Measurements from ENCODE around the gene OSBP2.

The OSBP2 gene

DNA sequence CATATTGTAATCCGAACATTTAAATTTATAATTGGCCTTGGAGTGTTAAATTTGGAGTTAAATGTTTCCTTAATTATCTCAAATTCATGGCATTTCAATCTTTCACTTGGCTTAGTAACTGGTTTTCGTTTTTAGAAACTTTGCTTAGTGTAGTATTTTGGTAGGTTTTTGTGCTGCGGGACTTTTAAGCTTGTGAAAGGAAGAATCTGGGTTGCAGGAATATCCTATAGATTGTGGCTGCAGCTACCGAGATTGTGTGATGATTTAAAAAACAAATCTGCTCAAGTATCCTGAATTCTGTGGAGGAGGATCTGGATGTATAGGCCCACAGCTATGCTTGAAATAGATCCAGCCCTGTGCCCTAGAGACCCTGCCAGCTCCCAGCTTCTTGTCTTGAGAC is 27.1 kb downstream of the OSBP2 start:
- no peak for DNase-seq

DNA sequence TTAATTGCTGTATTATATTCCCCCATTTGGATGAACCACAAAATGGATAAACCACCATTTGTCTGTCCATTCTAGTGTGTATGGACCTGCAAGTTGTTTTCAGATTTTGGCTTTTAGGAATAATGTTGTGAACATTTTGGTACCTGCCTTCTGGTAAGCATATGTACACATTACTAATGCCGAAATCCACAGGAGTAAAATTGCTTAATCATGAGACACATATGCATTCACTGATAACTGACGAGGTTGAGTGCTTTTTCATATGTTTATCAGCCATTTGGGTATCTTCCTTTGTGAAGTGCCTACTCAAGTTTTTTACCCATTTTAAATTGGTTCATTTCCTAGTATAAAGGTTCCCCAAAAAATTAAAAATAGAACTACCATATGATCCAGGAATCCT is 34.2 kb downstream of the OSBP2 start:
- no peak for DNase-seq

DNA sequence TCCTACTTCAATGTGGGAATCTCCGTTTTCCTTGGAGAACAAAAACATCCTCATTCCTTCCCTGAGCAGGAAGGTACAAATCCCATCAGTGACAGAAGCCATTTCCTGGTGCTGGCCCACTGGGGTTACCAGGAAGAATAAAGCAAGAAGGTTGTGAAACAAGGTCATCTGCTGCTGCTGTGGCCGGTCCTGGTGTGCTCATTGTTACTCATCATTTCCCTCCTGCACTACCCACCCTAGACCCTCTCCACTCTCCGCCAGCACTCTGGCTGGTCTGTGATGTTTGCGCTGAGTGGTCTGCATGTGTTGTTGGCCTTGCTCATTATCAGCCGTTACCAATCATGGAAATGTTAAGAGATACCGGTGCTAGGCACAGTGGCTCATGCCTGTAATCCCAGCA is 37.0 kb downstream of the OSBP2 start:
- no peak for DNase-seq

DNA sequence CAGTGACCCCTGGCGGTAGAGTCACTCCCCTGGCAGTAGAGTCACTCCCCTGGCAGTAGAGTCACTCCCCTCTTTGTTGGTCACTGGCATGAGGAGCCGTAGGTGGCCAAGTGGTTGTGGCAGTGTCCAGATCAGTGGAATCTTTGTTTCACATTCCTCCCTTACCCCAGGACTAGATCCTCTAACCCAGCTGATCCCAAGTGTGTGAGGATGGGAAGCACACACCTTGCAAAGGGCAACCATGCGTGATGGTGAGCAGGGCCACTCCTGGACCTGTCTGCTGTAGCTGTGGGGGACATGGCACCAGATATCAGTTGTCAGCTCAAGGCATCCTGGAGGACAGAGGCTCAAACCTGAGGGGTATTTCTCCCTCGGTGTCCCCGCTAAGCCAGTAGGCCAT is 37.8 kb downstream of the OSBP2 start:
- no peak for DNase-seq

DNA sequence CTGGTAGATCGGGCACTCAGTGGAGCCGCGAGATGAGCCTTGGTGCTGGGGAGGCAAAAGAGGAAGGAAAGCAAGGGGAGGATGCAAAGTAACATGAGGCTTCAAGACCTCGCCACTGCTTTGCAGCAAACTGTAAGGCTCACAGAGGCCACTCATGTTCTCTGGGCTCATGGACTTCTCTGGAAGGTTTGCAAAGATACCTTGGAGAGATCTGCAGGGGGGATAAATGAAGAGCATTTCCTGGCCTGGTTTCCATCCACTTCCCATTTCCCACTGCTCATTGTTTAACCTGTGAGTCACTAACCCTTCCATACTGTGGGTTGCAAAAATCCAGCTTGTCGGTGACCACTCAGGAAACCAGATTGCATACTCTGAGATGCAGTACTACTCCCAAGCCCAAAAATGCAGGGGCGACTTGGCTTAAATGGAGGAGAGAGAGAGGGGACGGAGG is 38.5 kb downstream of the OSBP2 start:
- DNase-seq: no peak

DNA sequence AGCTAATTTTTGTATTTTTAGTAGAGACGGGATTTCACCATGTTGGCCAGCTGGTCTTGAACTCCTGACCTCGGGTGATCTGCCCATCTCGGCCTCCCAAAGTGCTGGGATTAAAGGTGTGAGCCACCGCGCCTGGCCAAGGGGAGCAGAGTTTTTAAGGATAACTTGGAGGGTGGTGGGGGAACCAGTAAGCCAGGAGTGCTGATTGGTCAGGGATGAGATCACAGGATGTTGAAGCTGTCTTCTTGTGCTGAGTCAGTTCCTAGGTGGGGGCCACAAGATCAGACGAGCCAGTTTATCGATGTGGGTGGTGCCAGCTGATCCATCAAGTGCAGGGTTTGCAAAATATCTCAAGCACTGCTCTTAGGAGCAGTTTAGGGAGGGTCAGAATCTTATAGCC is 45.3 kb downstream of the OSBP2 start:
- peak; percentile 57 for DNase-seq

DNA sequence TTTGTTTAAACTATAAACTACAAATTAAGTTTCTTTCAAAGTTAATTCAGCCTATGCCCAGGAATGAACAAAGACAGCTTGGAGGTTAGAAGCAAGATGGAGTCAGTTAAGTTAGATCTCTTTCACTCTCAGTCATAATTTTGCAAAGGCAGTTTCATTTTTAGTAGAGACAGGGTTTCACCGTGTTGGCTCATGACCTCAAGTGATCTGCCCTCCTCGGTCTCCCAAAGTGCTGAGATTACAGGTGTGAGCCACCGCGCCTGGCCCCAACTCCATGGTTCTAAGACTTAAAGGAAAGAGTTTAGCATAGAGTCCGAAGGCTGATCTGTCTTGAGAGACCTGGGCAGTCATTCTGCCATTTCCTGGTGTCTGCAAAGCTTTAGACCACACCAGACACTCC is 45.8 kb downstream of the OSBP2 start:
- peak; percentile 67 for DNase-seq

DNA sequence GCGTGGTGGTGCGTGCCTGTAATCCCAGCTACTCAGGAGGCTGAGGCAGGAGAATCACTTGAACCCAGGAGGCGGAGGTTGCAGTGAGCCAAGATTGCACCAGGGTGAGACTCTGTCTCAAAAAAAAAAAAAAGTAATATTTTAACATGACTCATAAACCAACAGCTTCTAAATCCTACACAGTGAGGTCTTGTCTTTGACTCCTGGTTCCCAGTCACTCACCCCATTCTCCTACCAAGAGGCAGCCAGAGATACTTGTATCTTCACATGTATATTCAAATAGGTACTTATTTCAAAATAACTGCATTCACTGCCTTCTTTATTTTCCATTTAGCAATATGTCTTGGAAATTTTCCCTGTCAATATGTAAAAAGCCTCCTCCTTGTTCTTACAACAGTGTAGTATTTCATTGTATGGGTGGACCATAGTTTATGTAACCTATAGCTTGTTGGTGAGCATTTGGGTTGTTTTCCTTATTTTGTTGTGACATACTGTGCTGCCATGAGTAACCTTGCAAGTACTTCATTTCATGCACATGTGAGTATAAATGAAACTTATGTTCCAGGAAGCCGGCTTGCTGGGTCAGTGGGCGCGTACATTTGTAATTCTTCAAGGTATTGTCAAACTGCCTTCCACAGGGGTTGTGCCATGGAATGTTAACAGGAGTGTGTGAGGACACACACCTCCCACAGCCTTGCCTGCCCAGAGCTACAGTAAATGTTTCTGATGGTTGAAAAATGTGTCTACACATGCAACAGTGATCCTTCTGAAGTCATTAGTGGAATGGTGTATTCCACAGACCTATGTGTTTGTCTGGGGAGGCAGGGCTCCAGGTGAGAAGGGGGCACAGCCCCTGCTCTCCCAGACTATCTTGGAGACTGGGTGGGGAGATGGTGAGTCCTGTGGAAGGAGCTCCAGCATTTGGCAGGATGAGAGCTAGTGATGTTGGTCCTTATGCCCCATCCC is 47.9 kb downstream of the OSBP2 start:
- peak; percentile 58 for DNase-seq

DNA sequence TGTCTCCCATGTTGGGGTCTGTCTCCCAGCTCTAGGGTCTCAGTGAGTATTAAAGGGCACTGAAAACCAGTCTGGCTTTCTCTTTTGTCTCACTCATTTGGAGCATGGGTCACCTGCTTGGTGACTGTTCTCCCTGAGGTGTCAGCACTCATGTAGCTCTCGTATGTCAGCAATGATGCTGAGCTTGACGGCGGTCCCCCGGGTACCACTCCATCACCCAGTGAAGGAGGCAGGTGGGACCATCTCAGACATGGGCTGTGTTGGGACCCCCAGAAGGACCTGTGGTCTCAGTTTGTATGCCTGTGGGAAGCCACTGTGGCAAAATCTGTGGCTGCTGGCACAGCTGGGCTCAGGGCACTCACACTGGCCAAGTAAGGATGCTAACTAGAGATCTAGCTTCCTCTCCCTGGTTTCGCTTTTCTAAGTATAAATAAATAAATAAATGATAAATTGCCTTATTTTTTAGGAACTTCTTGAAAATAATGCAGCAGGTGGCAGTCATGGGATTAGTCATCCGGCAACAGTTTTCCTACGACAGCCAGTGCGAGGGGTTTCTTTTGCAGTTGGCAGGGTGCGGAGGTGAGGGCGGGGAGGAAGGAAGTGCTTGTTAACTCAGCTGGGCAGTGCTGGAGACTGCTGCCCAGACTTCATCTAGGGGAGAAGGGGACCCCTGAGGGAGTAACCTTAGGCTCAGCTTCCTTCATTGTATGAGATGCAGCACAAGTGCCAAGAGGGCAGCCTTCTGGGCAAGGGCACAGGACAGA is 48.8 kb downstream of the OSBP2 start:
- peak; percentile 34 for DNase-seq

DNA sequence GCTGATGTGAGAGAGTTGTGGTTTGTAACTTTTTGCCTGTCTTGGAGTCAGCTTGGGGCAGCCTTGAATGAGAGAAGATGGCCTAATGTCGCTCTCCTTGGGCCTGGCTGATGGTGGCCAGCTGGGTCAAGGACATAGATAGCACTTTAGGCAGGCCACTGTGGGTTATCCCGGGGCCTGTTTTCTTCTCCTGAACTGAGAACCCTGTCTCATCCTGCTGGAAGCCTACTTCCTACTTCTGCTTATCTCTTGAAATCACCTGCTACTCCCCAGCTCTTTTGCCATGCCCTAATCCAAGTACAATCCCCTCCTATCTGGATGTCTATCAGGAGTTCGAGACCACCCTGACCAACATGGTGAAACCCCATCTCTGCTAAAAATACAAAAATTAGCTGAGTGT is 49.5 kb downstream of the OSBP2 start:
- no peak for DNase-seq

DNA sequence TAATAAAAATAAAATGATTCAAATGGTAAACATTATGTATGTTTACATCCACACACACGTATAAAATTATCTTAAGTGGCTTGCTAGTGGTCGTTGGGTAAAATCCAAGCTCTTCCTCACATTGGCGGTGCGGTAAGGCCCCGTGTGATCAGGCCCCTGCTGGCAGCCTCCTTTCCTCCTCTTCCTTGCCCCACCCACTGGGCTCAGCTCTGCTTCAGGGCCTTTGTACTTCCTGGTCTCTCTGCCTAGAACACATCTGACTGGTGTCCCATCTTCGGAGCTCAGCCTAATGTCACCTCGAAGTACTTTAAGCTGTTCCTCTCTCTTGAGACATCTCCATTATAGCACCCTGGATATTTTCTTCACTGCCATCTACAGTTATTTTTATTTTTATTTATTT is 52.8 kb downstream of the OSBP2 start:
- no peak for DNase-seq

DNA sequence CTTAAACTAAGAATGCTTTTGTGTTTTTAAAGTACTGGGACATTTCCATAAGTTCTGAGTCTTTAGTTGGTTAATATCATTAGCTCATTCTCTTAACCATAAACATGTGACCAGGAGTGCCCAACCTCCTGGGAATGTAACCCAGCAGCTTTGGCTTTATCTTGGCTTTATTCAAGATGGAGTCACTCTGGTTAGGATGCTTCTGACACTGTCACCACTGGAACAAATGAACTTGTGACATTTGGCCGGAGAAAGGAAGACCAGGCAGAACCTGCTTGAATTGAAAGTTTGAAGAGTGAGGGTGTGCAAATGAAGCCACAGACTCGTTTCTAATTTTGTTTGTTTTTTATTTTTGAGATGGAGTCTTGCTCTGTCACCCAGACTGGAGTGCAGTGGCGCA is 54.6 kb downstream of the OSBP2 start:
- DNase-seq: no peak

DNA sequence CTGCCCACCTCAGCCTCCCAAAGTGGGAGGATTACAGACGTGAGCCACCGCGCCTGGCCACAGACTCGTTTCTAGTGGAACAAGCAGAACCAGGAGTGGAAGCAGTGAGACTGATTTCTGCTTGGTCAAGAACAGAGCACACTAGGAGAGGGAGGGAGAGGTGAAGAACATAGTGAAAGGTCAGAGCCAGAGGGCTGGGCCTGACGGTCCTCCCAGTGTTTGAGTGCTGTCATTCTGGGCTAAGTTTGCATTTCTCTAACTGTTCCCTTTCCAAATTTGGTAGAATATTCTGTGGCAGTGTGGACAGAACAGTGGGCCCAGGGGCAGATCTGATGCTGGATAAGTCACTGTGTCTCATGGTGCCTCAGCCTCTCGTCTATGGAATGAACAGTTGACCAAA is 55.2 kb downstream of the OSBP2 start:
- DNase-seq: no peak

DNA sequence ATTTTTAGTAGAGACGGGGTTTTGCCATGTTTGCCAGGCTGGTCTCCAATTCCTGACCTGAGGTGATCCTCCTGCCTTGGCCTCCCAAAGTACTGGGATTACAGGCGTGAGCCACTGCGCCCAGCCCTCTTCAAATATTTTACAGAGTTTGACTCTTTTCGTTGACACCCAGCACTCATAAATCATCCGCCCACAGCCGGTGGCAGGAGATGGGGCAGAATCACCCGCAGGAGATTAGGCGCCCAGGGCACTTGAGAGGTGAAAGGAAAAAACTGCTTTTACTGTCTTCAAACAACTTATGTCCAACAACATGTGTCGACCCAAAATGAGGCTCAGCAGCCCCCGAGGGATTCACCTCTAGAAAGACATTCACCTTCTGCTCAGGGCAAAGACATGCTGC is 56.9 kb downstream of the OSBP2 start:
- no peak for DNase-seq

DNA sequence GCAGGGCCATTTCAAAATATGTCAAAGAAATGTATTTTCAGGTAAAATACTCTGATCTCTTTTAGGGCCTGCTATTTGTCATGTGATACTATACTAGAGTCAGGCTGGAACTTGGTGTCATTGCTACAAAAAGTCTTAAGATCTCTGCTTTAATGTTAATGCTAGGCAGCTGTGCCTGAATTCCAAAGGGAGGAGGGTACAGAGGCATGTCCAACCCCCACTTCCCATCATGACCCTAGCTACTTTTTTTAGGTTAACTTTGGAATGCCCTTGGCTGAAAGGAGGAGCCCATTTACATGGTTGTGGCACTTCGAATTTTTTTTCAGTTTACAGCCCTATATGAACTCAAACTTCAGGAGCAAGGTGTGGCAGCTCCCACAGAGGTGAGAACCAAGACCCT is 58.1 kb downstream of the OSBP2 start:
- DNase-seq: no peak

DNA sequence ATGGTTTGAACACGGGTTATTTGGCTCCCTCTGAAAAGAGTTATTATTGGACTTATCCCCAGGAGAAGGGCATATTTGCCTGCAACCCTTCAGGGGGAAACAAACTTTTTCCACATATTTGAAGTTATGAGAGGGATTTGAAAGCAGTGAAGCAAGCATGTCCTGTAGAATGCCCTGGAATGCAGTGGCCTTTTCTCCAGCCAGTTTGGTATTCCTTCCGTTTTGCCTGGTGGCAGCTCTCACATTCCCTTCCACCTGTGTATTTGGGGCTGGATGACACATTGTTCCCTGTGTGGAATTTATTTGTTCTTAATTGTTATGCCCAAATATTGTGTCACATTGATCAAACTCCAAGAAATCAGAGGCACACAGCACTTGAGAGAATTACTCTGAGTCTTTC is 59.0 kb downstream of the OSBP2 start:
- DNase-seq: no peak

DNA sequence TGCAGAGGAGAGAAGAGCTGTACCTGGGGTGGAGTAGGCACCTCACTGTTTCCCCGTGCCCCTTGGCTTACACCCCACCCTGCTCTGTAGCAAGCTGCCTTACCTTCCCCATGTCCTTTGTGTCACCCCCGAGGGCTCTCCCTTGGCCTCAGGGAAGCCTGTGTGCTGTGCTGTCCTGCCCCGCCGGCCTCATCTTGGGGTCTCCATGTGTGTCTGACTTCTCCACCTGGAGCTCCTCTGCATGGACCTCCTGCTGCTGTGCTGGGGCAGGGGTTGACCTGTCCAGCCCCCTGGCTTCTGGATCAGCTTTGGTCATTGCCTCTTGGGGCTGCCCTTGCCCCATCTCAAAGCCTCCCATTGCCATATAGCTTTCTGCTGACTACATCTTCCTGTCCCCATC is 59.8 kb downstream of the OSBP2 start:
- no peak for DNase-seq

DNA sequence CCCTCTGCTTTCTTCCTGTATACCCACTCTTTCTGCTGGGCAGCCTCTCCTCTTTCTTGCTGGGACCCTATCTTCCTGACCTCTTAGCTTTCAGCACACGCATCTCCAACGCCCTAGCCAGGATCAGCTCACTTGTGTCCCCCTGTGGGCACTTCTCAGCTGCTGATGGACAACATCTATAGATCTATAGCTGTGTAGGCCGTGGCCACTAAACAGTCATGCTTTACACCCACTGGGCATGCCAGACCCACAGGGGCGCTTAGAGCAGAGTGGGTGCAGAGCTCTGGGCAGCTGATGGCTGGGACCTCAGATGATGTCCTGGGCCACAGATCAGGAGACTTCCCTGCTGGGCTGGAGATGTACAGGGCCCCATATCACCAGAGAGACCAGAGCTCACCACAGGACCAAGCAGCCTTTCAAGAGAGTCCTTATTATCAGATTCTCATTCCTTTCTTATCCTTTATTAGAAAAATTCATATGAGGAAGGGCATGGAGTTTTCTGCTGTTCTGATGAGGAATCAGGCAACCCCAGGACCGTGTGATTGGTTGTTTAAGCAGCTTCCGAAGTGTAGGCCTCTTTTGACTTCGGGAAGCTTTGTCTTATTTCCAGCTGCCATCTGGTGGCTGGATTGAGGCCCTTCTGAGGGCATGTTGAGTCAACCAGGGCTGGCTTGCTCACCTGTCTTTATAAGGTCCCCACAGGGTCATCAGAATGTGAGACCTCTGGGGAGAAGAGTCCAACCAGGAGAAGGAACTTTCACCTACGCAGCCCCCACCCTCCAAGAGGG is 60.5 kb downstream of the OSBP2 start:
- DNase-seq: peak; percentile 57

DNA sequence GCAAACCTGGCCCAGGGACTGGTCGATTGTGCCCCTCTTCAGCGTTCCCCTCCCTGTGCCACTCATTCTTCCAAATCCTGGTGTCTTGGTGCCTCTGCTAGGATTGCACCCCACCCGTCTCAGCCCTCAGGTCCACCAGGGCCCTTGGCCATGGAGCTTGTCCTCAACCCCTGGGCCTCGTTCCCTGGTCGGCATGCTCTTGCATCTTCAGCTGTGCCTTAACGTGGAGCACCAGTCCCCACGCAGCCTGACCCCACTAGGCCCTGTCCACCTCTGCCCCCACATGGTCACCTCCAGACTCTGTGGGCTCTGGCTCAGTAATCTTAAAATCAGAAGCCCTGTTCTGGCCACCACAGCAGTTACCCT is 61.1 kb downstream of the OSBP2 start:
- no peak for DNase-seq

DNA sequence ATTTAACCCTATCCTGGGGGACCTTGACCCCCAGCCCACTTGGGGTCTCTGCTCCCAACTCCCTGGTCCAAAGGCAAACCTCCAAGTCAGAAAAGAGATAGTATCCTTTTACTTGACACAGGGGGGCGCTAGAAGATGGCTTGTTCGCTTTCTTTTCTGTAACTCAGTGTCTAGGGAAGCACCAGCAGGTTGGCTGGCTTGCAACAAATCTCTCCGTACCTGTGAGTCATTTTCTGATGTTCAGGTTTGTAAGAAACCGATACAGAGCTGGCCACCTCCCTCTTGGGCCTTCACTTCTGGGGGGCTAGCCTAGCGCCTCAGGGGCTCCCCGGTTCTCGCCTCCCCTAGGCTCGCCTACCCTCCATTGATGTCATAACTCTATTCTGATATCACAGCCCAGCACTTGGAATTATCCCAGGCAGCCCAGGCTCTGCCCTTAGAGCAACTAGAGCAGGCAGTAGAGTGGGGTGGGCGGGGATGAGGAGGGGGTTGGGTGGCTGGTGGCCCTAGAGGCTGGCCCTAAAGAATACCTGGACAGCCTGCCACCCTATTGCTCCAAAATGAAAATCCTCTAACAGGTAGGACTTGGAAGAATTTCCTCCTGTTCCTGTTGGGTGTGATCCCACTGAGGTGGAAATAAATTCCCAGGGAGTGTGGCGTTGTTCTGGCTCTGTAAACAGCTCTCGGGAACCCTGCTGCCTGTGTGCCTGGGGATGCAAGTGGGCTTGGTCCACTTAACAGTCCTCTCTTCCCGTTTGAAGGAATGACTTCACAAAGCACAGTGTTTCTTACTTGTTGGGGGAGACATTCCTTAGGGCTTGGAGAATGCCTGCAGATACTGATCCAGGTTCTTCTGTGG is 69.4 kb downstream of the OSBP2 start:
- DNase-seq: peak; percentile 67

DNA sequence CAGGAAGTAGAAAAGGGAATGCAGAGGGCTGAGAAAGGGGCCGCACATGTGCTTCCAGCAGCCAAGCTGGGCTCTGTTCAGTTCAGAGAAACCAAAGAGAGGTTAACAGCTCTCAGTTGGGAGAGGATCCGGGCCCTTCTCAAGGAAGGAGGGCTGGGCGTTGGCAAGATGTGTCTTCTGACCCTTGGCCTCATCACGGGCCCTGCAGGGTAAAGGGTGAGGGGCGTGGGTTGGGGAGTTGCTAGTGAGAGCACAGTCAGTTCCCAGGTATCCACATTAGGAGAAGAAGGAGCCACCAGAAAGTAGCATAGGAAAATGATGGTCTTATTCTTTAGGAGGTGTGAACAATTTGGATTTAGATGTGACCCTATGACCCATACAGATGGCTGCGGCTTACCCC is 73.0 kb downstream of the OSBP2 start:
- no peak for DNase-seq

DNA sequence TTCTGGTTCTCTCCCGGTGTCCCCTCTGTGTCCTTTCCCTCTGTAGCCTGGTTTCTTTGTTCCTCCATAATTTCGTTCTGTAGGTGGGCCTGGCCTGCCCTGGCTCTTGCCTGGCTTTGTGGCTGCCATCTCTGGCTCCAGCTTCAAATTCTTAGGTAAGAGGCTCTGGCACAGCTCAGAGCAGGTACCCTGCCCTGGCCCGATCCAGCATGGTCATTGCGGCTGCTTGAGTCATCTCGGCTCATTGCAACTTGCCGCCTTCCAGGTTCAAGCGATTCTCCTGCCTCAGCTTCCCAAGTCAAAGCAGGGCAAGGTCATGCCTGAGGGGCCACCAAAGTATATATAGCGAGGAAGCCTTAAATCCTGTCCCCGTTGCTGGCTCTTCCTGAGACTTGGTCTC is 76.0 kb downstream of the OSBP2 start:
- no peak for DNase-seq

Measured in stimulated activated CD4-positive, alpha-beta T cell treated with anti-CD3 and anti-CD28 coated beads, Interleukin-1b, Interleukin-23, amount 100 ng/mL, for 48 hours (primary cell).